ENCODE measurements around the gene TMTC3. TPM values are rescaled to one million over a fixed set of nuclear protein-coding genes. Genes with fewer than 3 reads are reported as not detected.

The TMTC3 gene
- total RNA-seq, 1 donor from 2014 or later: 42.0 TPM

- Mint-ChIP-seq H3K9me3 (ENCODE audit: unreplicated experiment) (no peaks in the 10 kb centered on the region), H3K4me3 (ENCODE audit: unreplicated experiment) (peak overlapping the region; percentile 80), H3K27ac (ENCODE audit: unreplicated experiment) (peak overlapping the region; percentile 98), H3K4me1 (ENCODE audit: unreplicated experiment) (peaks cover 18% of the 10 kb centered on the region), H3K27me3 (ENCODE audit: unreplicated experiment) (no peaks in the 10 kb centered on the region), H3K36me3 (ENCODE audit: unreplicated experiment) (peaks cover 19% of the 10 kb centered on the region)
- TF ChIP-seq CTCF (IDR thresholded peaks at IDR 0.05): no peak
- DNase-seq (ENCODE audit: extremely low spot score, unreplicated experiment): no peak
These were observed 708 bp upstream of the TMTC3 start for GRCh38 chr12:88141425-88141773.

GRCh38 chr12:88142610-88142991, 494 bp downstream of the TMTC3 start:
- no peak for TF ChIP-seq CTCF (IDR thresholded peaks at IDR 0.05)
- Mint-ChIP-seq H3K36me3 (ENCODE audit: unreplicated experiment) (peaks cover 14% of the 10 kb centered on the region), H3K27me3 (ENCODE audit: unreplicated experiment) (no peaks in the 10 kb centered on the region), H3K4me3 (ENCODE audit: unreplicated experiment) (peak overlapping the region; percentile 80), H3K9me3 (ENCODE audit: unreplicated experiment) (no peaks in the 10 kb centered on the region), H3K4me1 (ENCODE audit: unreplicated experiment) (peaks cover 18% of the 10 kb centered on the region), H3K27ac (ENCODE audit: unreplicated experiment) (peak overlapping the region; percentile 98)
- no peak for DNase-seq (ENCODE audit: extremely low spot score, unreplicated experiment)

- DNase-seq (ENCODE audit: extremely low spot score, unreplicated experiment): no peak
- Mint-ChIP-seq H3K9me3 (ENCODE audit: unreplicated experiment) (no peaks in the 10 kb centered on the region), H3K27ac (ENCODE audit: unreplicated experiment) (no peak overlapping the region), H3K4me1 (ENCODE audit: unreplicated experiment) (peaks cover 18% of the 10 kb centered on the region), H3K4me3 (ENCODE audit: unreplicated experiment) (peak overlapping the region; percentile 42), H3K36me3 (ENCODE audit: unreplicated experiment) (peaks cover 6% of the 10 kb centered on the region), H3K27me3 (ENCODE audit: unreplicated experiment) (no peaks in the 10 kb centered on the region)
- no peak for TF ChIP-seq CTCF (IDR thresholded peaks at IDR 0.05)
These were observed 1.9 kb downstream of the TMTC3 start for GRCh38 chr12:88144037-88144436.

- Mint-ChIP-seq H3K27me3 (ENCODE audit: unreplicated experiment) (no peaks in the 10 kb centered on the region), H3K4me3 (ENCODE audit: unreplicated experiment) (no peak overlapping the region), H3K27ac (ENCODE audit: unreplicated experiment) (no peak overlapping the region), H3K4me1 (ENCODE audit: unreplicated experiment) (peaks cover 18% of the 10 kb centered on the region), H3K9me3 (ENCODE audit: unreplicated experiment) (no peaks in the 10 kb centered on the region), H3K36me3 (ENCODE audit: unreplicated experiment) (peaks cover 6% of the 10 kb centered on the region)
- no peak for TF ChIP-seq CTCF (IDR thresholded peaks at IDR 0.05)
- DNase-seq (ENCODE audit: extremely low spot score, unreplicated experiment): no peak
These were observed 2.7 kb downstream of the TMTC3 start for GRCh38 chr12:88144546-88145468.

All from osteocyte (in vitro differentiated cells).